Activated CD4-positive, CD25-positive, alpha-beta regulatory T cell (primary cell): ENCODE data around the gene WEE1.
"Not testable (repeated sequence)": the region's sequence is repeated elsewhere in the genome, so short reads cannot be mapped to it uniquely, and the experiment has no call there.

Experiments
- DNase-seq, 4 experiments: peaks; one replicate each; lab custom pipeline; 2025; lab: John Stamatoyannopoulos, UW

Gene WEE1

DNA sequence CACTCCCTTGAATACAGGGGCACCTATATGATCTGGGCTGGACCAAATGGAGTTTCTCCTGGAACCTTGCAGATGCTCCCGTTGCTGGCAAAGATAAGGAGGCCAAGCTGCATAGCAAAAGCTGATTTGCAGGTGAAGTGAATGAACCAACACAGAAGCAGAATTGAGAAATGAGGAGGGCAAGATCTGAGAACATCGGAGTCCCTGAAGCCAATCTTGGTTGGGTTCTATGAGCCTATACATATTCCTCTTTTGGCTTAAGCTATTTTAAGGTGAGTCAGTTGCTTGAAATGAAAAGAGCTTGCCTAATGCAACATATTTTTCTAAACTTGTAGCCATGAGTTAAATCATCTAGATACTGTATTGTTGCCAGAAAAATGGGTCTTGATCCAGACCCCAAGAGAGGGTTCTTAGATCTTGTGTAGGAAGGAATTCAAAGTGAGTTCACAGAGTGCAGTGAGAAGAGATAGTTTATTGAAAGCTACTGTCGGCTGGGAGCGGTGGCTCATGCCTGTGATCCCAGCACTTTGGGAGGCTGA lies 23.5 kb downstream of the WEE1 start:
- no peak for DNase-seq

DNA sequence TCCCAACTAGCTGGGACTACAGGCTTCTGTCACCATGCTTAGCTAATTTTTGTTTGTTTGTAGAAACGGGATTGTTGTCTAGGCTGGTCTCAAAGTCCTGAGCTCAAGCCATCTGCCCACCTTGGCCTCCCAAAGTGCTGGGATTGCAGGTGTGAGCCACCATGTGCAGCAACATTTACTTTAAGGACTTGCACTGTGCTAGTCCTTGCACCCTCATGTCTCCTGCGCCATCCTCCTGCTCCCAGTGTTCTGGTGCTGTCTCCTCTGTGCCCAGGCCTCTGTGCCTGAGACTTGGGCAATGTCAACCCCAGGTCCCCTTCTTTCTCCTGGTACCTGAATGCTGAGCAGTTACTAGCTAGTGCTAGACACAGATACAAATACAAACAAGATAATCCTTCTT lies 26.7 kb downstream of the WEE1 start:
- no peak for DNase-seq

DNA sequence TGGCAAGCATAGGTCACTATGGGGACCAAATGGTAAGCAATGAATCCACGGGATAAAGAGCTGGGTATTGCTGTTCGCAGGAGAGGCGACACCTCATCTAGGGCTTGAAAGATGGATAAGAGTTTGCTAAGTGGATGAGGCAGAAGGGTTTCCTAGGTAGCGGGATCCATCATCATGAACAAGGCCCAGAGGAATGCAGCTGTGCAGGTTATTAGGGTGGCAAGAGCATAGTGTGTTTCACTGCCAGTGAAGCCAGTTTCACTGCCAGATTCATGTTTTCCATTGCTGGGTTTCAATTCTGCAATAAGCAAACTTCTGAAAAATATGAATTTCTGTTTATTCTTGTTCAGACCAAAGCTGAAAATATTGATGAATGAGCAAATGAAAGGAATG lies 27.2 kb downstream of the WEE1 start:
- no peak for DNase-seq

DNA sequence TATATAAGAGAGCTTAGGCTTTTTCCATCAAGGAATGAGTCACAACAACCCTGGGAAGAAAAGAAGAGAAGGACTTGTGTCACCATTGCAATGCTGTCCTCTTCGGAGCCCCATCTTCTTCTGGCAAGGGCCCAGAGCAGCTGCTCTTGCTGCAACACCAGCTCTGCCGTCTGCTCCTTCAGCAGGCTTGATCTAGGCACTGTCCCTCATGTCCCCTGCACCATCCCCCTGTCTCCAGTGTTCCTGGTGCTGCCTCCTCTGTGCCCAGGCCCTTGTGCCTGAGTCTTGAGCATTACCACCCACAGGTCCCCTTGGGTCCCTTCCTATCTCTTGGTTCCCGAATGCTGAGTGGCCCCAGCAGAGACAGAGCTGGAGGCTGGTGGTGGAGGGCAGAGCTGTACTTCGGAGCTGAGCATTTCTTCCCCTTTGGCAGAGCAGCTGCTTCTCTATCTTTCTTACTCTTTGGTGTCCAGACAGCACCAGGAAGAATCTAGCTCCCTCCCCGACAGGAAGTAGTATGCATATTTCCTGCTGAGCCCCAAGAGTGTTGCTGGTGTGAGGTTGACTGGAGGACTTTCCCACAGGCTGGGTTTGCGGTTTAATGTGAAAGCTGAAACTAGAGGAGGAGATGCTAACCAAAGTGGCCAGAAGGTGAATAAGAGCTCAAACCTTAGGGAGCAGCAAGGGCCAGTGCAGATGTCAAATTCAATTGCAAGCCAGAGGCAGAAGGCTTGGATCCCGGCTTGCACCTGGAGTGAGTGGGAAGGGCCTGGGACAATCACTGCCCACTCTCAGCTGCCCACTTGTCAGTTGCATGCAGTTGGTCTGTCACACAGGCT lies 27.8 kb downstream of the WEE1 start:
- no peak for DNase-seq

DNA sequence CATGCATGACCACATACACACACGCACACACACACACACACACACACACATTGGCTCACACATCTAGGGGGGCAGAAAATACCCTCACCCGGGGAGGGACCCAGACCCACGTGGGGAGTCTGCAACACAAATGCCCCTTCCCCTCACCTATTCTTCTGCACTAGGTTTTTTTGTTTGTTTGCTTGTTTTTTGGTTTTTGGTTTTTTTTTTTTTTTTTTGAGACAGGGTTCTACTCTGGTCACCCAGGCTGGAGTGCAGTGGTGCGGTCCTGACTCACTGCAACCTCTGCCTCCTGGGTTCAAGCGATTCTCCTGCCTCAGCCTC lies 28.4 kb downstream of the WEE1 start:
- no peak for DNase-seq

DNA sequence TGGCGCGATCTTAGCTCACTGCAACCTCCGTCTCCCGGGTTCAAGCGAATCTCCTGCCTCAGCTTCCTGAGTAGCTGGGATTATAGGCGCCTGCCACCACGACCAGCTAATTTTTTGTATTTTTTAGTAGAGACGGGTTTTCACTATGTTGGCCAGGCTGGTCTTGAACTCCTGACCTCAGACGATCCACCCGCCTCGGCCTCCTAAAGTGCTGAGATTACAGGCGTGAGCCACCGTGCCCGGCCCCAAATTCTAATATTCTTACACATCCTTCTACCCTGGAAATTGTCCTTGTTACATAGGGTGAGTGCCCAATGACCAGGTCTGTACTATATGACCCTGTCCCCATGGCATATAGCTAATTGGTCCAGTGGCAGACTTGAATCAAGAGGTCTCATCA lies 29.7 kb downstream of the WEE1 start:
- DNase-seq, result not testable (repeated sequence)

DNA sequence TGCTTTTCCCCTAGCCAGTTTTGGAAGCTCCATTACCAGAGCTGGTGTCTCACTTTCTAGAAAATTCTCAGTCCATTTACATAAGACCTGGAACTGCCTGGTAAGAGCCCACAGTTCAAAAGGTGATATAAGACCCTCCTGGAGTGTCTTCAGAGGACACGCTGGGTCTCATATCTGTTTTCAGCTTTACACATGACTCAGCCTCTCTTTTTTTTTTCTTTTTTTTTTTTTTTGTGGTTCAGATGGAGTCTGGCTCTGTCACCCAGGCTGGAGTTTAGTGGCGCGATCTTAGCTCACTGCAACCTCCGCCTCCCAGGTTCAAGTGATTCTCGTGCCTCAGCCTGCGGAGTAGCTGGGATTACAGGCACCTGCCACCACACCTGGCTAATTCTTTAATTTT lies 30.7 kb downstream of the WEE1 start:
- no peak for DNase-seq

DNA sequence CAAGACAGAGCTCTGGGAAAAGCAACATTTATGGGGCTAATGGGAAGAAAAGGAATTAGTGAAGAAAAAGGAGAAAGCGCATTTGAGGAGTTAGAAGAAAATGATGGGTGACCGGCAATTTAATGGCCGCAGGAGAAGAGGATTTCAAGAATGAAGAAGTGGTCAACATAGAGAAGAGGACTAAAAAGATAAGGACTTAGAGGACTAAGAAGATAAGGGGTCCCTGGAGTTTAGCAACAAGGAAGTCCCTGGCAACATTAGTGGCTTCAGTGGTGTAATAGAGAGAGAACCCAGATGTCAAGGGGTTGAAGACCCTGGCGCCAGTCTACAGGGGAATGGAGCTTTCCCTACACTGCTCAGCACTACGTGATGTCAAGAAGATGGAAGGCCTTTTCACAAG lies 32.3 kb downstream of the WEE1 start:
- DNase-seq, result no peak

DNA sequence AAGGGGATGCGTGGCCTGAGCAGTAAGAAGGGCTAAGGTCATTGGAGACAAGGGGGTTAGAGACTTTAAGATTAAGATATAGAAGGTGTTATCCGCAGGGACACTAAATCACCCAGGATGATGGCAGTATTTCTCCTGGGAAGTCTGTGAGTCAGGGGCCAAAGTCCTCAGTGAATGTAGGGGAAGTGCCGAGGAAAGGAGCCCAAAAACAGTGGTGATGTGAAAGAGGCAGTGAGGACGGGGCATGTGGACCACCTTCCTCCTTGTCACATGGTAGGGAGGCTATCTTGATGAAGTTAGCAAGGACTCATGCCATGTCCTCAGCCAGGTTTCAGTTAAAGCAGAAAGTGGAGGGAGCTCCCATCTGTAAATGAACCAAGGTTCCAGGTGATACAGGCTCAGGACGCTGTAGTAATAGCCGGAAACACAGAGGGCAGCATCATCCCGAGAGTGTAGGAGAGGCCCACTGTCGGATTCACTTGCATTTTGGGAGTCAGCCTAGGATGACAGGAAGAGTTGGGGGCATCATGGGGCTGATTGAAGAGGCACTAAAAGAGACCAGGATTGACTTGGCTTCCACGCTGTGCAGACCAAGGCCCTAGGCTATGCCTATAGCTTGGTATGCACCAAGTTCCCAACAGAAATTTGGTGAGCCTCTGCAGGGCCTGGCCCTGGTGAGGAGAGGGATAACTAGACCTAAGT lies 33.5 kb downstream of the WEE1 start:
- no peak for DNase-seq

DNA sequence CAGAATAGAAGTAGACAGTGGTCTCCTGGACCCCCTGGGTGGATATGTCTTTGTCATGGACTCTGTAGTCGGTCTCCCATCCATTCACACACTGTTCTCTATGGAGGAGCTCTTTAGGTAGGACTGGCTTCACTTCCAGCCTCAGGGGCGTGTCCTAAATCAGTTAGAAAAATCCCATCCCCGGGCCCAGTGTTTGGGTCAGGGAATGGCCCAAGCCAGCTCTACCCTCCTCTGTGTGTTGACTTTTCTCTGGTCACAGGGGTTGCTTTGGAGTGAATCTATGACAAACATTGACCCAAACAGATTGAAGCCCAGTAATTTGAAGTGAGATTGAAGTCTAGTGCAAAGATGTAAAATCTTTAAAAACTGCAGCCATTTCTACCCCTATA lies 34.0 kb downstream of the WEE1 start:
- no peak for DNase-seq

DNA sequence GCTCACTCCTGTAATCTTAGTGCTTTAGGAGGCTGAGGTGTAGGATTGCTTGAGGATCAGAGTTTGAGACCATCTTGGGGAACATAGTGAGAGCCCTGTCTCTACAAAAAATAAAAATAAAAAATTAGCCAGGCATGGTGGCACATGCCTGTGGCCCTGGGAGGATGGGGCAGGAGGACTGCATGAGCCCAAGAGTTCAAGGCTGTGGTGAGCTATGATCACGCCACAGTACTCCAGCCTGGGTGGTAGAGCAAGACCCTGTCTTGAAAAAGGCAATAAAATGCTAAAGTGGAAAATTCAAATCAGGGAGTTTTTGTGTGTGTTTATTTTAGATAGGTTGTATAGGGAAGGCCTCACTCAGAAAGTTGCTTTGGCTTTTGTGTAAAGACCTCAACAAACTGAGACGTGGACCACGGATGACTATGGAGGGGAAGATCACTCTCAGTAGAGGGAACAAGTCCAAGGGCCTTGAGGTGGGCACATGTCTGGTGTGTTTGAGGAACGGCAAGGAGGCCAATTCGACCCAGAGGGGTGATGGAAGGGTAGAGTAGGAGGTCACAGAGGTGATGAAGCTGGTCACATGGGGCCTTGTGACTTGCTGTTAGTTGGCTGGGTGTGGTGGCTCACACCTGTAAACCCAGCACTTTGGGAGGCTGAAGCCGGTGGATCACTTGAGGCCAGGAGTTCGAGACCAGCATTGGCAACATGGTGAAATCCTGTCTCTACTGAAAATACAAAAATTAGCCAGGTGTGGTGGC lies 35.7 kb downstream of the WEE1 start:
- no peak for DNase-seq

DNA sequence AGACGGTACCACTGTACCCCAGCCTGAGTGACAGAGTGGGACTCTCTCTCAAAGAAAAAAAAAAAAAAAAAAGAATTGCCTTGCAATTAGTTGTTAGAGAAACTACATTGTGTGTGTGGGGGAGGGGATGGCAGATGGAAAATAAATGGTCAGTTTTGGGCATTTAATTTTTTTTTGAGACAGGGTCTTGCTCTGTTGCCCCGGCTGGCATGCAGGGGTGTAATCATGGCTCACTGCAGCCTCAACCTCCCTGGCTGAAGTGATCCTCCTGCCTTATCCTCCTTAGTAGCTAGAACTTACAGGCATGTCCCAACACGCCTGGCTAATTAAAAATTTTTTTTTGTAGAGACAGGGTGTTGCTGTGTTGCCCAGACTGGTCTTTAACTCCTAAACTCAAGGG lies 36.4 kb downstream of the WEE1 start:
- DNase-seq, result no peak

DNA sequence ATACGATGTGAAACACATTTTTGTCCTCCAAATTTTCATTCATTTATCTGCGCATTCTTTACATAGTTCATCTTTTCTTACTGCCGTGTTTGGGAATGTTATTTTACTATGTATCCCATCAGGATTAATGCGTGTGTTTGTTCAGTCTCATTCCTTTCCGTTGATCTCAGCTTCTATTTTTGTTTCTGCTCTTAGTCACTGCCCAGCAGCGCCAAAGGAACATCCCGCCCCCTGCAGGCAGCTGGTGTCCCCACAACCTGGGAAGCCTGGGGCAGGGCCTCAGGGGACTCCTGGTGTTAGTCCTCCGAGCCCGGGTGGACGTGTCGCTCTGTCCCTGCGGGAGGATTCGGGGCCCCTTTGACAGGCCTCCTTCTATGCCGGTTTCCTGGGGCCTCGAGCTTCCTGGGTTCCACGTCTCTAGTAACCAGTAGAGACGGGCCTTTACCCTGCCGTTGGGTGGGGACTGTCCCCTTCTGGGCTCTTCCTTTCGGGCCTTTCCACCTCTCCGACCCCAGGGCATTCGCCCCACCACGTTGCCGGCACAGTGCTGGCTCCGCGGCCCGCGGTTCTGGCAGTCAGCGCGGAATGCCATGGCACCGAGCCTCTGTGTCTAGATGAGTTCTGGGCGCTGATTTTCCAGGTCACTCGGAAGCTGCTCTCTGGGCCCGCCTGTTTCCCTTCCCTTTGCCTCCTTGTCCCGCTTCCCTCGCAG lies 39.8 kb downstream of the WEE1 start:
- peak; percentile 64 to 80 (median 68) for DNase-seq

DNA sequence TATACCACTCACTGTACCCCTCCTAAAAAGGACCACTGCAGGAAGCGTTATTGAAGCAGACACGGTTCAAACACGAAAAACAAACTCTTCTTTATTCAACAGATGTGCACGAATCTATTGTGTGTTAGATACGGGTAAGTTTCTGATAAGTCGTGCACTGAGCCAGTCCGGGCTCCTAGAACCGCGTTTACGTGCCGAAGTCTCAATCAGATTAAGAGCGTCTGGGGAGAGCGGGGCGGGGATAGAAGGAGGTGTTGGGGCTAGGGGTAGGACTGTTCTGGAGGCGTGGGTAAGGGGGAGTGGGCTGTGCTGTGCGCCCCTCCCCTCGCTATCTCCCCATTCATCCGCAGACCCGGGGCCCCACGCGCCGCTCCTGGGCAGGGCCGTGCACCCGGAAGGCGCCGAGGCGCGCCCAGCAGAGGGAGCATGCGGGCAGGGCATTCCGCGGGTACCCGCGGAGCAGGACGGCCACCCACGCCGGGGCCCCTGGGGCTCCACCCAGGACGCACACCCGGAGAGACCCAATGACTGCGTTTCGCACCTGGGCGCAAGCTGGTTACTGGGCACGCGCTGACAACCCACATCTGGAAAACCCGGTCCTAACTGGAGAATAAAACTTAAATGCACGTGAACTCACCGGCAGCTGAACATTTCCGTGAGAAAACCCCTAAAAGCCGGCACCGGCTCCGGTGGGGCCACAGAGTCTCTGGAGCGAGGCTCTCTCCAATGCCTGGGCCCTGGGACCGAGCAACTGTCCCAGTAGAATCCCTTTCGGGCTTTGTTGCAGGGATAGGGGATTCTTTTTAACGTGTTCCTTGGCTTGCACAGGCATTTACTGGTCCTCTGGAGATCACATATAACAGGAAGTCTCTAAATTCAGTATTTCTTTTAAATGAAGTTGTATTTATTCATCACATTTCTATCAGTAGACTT lies 40.6 kb downstream of the WEE1 start:
- DNase-seq, result peak; percentile 76 to 81 (median 80)

DNA sequence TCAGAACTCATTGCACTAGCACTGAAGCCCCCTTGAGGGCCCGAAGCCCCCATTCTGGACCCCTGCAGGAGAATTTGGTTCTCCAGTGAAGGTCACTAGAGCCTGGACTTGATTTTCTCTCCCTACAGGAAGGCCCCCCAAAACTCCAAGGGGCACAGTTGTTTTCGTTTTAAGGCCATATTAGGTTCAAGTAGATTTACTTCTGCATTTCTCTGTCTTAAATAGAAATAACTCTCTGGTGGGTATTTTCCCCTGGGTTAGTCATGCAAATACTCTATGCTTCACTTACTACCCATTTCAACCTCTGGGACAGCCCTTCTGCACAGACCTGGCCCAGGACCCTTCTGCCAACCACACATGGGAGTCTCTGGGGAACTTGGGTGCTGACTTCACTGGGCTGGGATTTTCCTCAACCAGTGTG lies 41.6 kb downstream of the WEE1 start:
- no peak for DNase-seq

DNA sequence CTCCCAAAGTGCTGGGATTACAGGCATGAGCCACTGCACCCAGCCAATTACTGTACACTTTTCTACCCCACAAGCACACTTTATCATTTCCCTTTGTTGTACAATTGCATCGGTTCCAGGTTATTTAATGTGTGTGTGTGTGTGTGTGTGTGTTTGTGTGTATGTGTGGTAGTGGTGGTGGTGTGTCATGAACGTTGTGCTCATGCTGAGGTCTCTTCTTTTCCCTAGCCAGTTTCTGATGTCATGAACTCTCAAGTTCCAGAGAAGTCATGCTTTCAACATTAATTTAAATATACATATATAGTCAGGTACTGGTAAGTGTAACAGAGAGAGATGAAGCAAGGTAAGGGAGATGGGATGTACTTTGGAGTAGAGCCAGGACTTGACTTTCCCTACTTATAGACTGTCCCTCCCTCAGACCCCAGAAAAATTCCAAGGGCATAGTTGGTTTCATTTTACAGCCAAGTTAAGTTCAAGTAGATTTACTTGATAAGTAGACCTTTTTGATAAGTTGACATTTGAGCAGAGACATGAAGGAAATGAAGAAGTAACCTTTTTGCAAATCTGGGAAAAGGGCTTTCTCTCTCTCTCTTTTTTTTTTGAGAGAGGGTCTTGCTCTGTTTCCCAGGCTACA lies 42.7 kb downstream of the WEE1 start:
- DNase-seq, result no peak

DNA sequence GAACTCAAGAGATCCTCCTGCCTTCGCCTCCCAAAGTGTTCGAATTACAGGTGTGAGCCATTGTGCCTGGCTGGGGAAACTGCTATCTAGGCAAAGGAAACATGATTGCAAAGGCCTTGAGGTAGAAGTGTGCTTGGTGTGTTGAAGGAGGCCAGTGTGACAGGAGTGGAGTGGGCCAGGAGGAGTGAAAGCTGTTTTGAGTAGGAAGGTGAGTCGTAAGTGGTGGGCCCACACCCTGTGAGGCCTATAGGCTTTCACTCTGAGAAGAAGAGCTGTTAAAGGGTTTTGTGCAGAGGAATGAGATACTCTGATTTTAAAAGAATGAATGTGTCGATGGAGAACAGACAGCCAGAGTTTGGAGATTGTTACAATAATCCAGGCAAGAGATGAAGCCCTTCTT lies 43.4 kb downstream of the WEE1 start:
- no peak for DNase-seq

DNA sequence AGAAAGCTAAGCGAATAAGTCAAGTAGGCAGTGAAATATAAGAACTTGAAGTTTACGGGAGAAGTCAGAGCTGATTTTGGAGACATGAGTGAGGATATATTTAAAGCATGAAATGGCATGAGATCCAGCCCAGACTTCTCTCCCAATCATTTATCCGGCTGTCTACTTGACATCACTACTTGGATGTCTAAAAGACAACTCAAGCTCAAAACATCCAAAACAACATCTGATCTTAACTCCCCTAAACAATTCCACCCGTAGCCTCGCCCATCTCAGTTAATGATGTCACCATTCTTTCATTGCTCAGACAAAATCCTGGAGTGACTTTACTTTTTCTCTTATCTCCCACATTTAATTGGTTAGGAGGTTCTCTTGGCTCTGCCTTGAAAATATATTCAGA lies 44.5 kb downstream of the WEE1 start:
- no peak for DNase-seq

DNA sequence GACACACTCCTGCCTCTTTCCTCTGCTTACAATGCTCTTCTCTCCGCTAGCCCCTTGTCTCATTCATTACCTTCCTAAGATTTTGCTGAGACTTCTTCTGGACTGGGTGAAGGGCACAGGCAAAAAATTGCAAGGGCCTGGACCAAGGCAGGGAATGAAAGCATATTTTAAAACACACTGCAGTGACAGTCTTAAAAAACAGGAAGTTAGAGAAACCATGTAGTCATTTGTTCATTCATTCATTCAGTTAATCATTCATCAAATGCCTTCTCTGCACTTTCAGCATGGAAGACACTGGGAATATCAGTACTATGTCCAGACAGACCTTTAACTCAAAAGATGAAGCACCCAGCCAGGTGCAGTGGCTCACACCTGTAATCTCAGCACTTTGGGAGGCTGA lies 45.5 kb downstream of the WEE1 start:
- DNase-seq, result no peak

DNA sequence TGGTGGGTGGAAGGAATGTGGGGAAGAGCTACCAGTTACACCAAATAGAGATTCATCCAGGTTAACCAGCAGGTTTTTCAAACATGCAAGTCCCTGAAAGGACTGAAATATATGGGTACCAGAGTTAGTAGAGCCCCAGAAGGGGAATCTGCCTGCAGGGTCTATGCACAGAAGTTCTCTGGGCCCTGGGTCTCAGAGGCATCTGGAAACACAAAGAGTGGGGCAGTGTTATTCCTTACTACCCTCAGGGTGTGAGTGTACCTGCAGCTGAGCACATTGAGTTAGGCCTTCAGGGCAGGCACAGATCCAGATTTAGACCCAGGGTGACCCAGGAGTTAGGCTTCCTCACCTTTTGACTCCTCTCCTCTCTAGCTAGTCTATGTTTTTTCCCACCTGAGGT lies 46.5 kb downstream of the WEE1 start:
- no peak for DNase-seq

DNA sequence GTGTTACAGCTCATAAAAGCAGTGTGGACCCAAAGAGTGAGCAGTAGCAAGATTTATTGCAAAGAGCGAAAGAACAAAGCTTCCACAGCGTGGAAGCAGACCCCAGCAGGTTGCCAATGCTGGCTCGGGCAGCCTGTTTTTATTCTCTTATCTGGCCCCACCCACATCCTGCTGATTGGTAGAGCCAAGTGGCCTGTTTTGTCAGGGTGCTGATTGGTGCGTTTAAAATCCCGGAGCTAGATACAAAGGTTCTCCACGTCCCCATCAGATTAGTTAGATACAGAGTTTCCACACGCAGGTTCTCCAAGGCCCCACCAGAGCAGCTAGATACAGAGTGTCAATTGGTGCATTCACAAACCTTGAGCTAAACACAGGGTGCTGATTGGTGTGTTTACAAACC lies 48.9 kb downstream of the WEE1 start:
- not testable (repeated sequence) for DNase-seq
